Activated CD4-positive, alpha-beta T cell treated with anti-CD3 and anti-CD28 coated beads, Interleukin-2, amount 10 ng/mL, durations not matched to agents 7 days and 5 days (primary cell): ENCODE results near the gene ZNF77. TPM values are rescaled to one million over a fixed set of nuclear protein-coding genes. Genes with fewer than 3 reads are reported as not detected.
"Not testable (repeated sequence)": the region's sequence is repeated elsewhere in the genome, so short reads cannot be mapped to it uniquely, and the experiment has no call there.

Experiments
- CTCF ChIA-PET: fragments of 350-600 bp; sonication (Branson Sonifier 250); formaldehyde crosslinking; loops from one replicate; lab custom pipeline; 2021; ENCODE audit warnings: antibody characterized with exemption; lab: Charles Lee
- POLR2A ChIA-PET: fragments of 350-600 bp; sonication (Branson Sonifier 250); formaldehyde crosslinking; loops from one replicate; lab custom pipeline; 2021; ENCODE audit warnings: antibody characterized with exemption; lab: Charles Lee
- DNase-seq: peaks from one replicate; pipeline ENCODE4 v3.0.0-alpha.2; 2020
- H3K27ac Mint-ChIP-seq: one replicate; pipeline ENCODE4 v1.8.0; 2021; ENCODE audit warnings: mild to moderate bottlenecking, moderate library complexity, mixed read lengths
- H3K27me3 Mint-ChIP-seq: one replicate; pipeline ENCODE4 v1.8.0; 2021; ENCODE audit warnings: mixed read lengths
- H3K36me3 Mint-ChIP-seq: one replicate; pipeline ENCODE4 v1.8.0; 2021; ENCODE audit warnings: low read depth, mixed read lengths
- H3K4me1 Mint-ChIP-seq: one replicate; pipeline ENCODE4 v1.8.0; 2021; ENCODE audit warnings: mixed read lengths
- H3K4me3 Mint-ChIP-seq: one replicate; pipeline ENCODE4 v1.8.0; 2021; ENCODE audit warnings: mild to moderate bottlenecking, moderate library complexity, mixed read lengths
- H3K9me3 Mint-ChIP-seq: one replicate; pipeline ENCODE4 v1.8.0; 2021; ENCODE audit warnings: mixed read lengths
- total RNA-seq, 2 experiments: library from RNA; stranded (reverse); gene quantifications; one replicate each; pipeline ENCODE4 v1.2.3, GENCODE V29; 2021

ZNF77 gene
- total RNA-seq, result 1 to 10 TPM; 4.6 to 5.6 TPM

GRCh38 chr19:2944775-2945574 is at the start of gene ZNF77:
ZNF77 (minus strand) TSS chr19:2944971; CDS start chr19:2944840, 131 bp downstream.
- CTCF ChIA-PET, result interaction anchor here (0.9 to 1.5 kb wide), 2 partner anchors 85 to 158 kb away, joined by 3 to 4 read pairs; no protein-coding TSS in a partner anchor
- Mint-ChIP-seq H3K36me3 (peaks cover 7% of the 10 kb centered on the region), H3K9me3 (no peaks in the 10 kb centered on the region), H3K4me3 (peak within 1 kb of the TSS; percentile 89), H3K27me3 (no peaks in the 10 kb centered on the region), H3K4me1 (peaks cover 34% of the 10 kb centered on the region), H3K27ac (peak within 1 kb of the TSS; percentile 99)
- POLR2A ChIA-PET, result no interaction called here
- peak; percentile 99 for DNase-seq

GRCh38 chr19:2993579-2993978 is 48.8 kb upstream of the ZNF77 start:
- Mint-ChIP-seq H3K4me1 (no peaks in the 10 kb centered on the region), H3K36me3 (no peaks in the 10 kb centered on the region), H3K27ac (no peak overlapping the region), H3K4me3 (no peak overlapping the region), H3K9me3 (no peaks in the 10 kb centered on the region), H3K27me3 (peaks cover 2% of the 10 kb centered on the region)
- ChIA-PET POLR2A (no interaction called here), CTCF (no interaction called here)
- no peak for DNase-seq

- no peaks in the 10 kb centered on the region for H3K4me1 Mint-ChIP-seq
- H3K9me3 Mint-ChIP-seq, result no peaks in the 10 kb centered on the region
- POLR2A ChIA-PET, result no interaction called here
- no peak overlapping the region for H3K4me3 Mint-ChIP-seq
- H3K27ac Mint-ChIP-seq, result no peak overlapping the region
- no peaks in the 10 kb centered on the region for H3K36me3 Mint-ChIP-seq
- no peak for DNase-seq
- H3K27me3 Mint-ChIP-seq, result peaks cover 3% of the 10 kb centered on the region
- CTCF ChIA-PET, result no interaction called here
These were observed 48.2 kb upstream of the ZNF77 start for GRCh38 chr19:2992958-2993357.

DNA sequence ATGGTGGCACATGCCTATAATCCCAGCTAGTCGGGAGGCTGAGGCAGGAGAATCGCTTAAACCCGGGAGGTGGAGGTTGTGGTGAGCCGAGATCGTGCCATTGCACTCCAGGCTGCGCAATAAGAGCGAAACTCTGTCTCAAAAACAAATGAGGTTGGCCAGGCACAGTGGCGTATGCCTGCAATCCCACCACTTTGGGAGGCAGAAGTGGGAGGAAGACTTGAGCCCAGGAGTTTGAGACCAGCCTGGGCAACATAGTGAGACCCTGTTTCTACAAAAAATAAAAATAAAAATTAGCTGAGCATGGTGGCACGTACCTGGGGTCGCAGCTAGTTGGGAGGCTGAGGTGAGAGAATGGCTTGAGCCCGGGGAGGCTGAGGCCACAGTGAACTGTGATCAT is 47.6 kb upstream of the ZNF77 start:
- H3K36me3 Mint-ChIP-seq, H3K4me3 Mint-ChIP-seq, H3K27me3 Mint-ChIP-seq, POLR2A ChIA-PET, H3K27ac Mint-ChIP-seq, DNase-seq, H3K4me1 Mint-ChIP-seq, CTCF ChIA-PET, H3K9me3 Mint-ChIP-seq: not testable (repeated sequence)

GRCh38 chr19:2989236-2989946 is 44.6 kb upstream of the ZNF77 start:
- ChIA-PET POLR2A (no interaction called here), CTCF (interaction anchor here (1.0 kb wide), 1 partner anchor 27 kb away, joined by 3 read pairs; no protein-coding TSS in a partner anchor)
- H3K36me3 Mint-ChIP-seq, result no peaks in the 10 kb centered on the region
- H3K9me3 Mint-ChIP-seq, result no peaks in the 10 kb centered on the region
- H3K27ac Mint-ChIP-seq, result no peak overlapping the region
- no peak for DNase-seq
- no peaks in the 10 kb centered on the region for H3K4me1 Mint-ChIP-seq
- H3K4me3 Mint-ChIP-seq, result no peak overlapping the region
- peaks cover 7% of the 10 kb centered on the region for H3K27me3 Mint-ChIP-seq

DNA sequence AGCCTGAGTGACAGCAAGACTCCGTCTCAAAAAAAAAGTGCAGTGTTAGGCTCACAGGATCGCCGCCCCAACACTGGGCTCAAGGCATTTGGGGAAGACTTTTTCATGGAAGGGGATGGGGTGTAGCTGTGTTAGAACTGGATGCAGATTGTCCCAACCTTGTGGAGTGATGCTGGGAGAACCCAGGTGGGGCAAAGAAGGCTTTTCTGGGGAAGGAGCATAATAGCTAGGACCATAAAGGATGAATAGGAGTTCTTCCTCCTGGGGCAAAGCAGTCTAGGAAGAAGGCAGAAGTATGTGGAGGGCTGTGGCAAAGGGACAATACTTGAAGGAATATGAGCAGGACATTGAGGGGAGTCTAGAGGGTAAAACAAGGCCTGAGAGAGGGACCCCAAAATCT is 43.8 kb upstream of the ZNF77 start:
- POLR2A ChIA-PET, result no interaction called here
- Mint-ChIP-seq H3K36me3 (no peaks in the 10 kb centered on the region), H3K27me3 (peaks cover 11% of the 10 kb centered on the region), H3K4me1 (no peaks in the 10 kb centered on the region), H3K9me3 (no peaks in the 10 kb centered on the region), H3K27ac (no peak overlapping the region), H3K4me3 (no peak overlapping the region)
- CTCF ChIA-PET, result interaction anchor here (1.0 kb wide), 1 partner anchor 26 kb away, joined by 3 read pairs; no protein-coding TSS in a partner anchor
- no peak for DNase-seq

DNA sequence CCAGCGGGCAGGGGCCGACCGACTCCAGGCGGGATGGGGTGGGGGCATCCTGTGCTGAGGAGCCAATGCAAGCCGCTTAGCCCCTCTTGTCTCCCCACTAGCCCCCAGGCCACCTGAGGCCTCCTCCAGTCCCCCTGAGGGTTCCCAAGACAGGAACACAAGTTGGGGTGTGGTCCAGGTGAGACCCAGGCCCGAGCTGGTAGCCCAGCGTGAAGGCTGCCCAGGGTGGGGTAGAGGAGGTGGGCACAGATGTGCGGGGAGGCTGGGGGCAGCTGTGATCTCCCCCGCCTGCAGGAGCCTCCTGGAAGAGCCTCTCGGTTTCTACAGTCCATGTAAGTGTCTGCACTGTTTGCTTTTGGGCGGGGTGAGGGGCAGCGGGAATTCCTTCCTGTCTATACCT is 43.0 kb upstream of the ZNF77 start:
- H3K27me3 Mint-ChIP-seq, result peaks cover 16% of the 10 kb centered on the region
- no peaks in the 10 kb centered on the region for H3K36me3 Mint-ChIP-seq
- no peaks in the 10 kb centered on the region for H3K9me3 Mint-ChIP-seq
- POLR2A ChIA-PET, result no interaction called here
- H3K4me1 Mint-ChIP-seq, result peaks cover 2% of the 10 kb centered on the region
- DNase-seq, result no peak
- no peak overlapping the region for H3K4me3 Mint-ChIP-seq
- no peak overlapping the region for H3K27ac Mint-ChIP-seq
- CTCF ChIA-PET, result no interaction called here

DNA sequence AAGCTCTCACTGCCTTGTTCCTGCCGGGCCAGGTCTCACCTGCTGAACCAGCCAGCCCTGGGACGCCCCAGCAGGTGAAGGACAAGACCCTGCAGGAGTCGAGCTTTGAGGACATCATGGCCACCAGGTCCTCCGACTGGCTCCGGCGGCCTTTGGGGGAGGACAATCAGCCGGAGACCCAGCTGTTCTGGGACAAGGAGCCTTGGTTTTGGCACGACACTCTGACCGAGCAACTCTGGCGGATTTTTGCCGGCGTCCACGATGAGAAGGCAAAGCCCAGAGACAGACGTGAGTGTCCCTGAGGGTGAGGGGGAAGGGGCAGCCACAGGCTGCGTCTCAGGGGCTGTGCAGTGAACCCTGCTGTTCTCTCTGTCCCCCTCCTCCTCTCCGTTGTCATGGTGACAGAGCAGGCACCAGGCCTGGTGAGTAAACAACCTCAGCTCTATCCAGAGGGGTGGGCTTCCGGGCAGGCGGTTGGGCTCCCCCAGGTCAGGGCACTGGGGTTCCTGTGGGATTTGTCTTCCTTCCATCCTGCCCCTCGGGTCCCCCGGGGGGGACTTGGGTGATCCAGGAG is 42.3 kb upstream of the ZNF77 start:
- Mint-ChIP-seq H3K27ac (no peak overlapping the region), H3K4me3 (no peak overlapping the region), H3K4me1 (peaks cover 2% of the 10 kb centered on the region), H3K36me3 (no peaks in the 10 kb centered on the region), H3K27me3 (peaks cover 18% of the 10 kb centered on the region), H3K9me3 (no peaks in the 10 kb centered on the region)
- ChIA-PET CTCF (interaction anchor here (0.6 kb wide), 1 partner anchor 56 kb away, joined by 3 read pairs; no protein-coding TSS in a partner anchor), POLR2A (interaction anchor here (0.6 kb wide), 1 partner anchor 92 kb away, joined by 4 read pairs; no protein-coding TSS in a partner anchor)
- DNase-seq, result no peak

GRCh38 chr19:2984215-2984528 is 39.4 kb upstream of the ZNF77 start:
- H3K27ac Mint-ChIP-seq, result no peak overlapping the region
- POLR2A ChIA-PET, result no interaction called here
- CTCF ChIA-PET, result no interaction called here
- no peaks in the 10 kb centered on the region for H3K36me3 Mint-ChIP-seq
- DNase-seq, result no peak
- H3K27me3 Mint-ChIP-seq, result peaks cover 21% of the 10 kb centered on the region
- no peak overlapping the region for H3K4me3 Mint-ChIP-seq
- peaks cover 2% of the 10 kb centered on the region for H3K4me1 Mint-ChIP-seq
- no peaks in the 10 kb centered on the region for H3K9me3 Mint-ChIP-seq

DNA sequence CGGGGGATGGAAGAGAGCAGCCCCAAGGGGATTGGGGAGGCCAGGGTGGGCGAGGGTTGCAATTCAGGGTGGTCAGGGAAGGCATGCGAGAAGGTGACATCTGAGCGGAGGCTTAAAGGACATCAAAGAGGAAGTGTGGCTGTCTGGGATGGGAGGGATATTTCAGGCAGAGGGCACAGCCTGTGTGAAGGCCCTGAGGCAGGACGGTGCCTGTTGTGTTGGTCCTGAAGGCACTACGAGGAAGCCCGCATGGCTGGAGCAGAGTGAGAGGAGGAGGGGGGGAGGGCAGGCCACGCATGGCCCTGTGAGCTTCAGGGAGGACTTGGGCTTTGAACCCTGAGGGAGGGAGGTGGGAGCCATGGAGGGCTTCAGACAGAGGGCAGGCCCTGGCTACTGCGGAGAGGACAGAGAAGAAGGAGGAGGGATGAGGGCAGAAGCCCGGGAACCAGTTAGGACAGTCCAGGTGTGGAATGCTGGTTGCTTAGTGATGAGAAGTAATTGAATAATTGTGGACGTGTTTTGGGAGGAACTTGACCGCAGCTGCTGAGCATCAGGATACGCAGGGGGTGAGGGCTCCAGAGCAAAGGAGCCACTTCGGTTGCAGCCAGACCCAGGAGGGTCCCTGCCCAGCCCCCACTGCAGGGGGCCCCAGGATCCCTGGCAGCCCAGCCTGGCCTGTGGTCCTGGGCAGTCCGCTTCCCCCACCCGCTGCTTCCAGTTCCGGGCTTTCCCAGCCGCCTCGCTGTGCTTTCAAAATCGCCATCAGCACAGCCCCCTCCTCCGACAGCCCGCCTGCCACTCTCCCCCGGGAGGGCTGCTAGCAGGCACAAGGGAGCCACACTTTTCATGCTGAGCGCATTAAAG is 38.8 kb upstream of the ZNF77 start:
- POLR2A ChIA-PET, result no interaction called here
- H3K27me3 Mint-ChIP-seq, result peaks cover 19% of the 10 kb centered on the region
- H3K4me1 Mint-ChIP-seq, result peaks cover 2% of the 10 kb centered on the region
- DNase-seq, result no peak
- H3K9me3 Mint-ChIP-seq, result no peaks in the 10 kb centered on the region
- no peak overlapping the region for H3K27ac Mint-ChIP-seq
- CTCF ChIA-PET, result no interaction called here
- no peak overlapping the region for H3K4me3 Mint-ChIP-seq
- no peaks in the 10 kb centered on the region for H3K36me3 Mint-ChIP-seq

DNA sequence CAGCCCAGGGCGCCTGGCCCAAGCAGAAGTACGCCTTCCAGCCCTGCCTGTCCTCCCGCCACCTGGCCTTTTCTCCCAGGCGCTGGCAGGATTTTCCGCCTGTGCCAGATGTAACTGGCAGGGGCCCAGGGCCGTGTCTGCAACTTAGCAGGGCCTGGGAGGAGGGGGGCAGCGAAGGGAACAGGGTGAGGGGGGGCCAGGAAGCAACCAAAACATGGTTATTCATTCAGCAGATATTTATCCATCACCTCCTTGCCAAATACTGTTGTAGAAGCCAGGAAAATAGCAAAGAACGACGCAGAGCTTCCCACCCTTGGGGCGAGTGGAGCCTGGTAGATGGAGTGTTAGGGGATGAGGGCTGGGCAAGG is 38.2 kb upstream of the ZNF77 start:
- no peaks in the 10 kb centered on the region for H3K36me3 Mint-ChIP-seq
- no peak for DNase-seq
- POLR2A ChIA-PET, result no interaction called here
- H3K9me3 Mint-ChIP-seq, result no peaks in the 10 kb centered on the region
- peaks cover 18% of the 10 kb centered on the region for H3K27me3 Mint-ChIP-seq
- H3K27ac Mint-ChIP-seq, result no peak overlapping the region
- no peak overlapping the region for H3K4me3 Mint-ChIP-seq
- CTCF ChIA-PET, result no interaction called here
- H3K4me1 Mint-ChIP-seq, result peaks cover 2% of the 10 kb centered on the region

DNA sequence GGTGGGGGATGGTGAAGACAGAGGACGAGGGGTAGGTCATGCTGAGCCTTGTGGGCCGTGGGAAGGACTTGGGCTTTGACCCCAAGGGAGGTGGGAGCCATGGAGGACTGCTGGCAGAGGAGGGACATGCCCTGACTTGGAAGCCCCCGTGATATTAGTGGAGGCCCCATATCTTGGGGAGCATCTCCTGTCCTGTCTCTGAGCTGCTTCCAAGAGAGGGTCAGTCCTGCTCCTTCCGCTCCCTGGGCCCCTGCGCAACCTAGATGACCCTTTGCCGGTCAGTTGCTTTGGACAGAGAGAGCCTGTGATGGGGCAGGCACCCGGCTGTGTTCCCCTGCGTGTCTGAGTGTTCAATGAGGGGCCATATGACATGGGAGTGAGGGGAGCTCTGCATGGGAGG is 37.8 kb upstream of the ZNF77 start:
- no peak overlapping the region for H3K27ac Mint-ChIP-seq
- no peaks in the 10 kb centered on the region for H3K36me3 Mint-ChIP-seq
- no peak for DNase-seq
- H3K27me3 Mint-ChIP-seq, result peaks cover 18% of the 10 kb centered on the region
- ChIA-PET POLR2A (no interaction called here), CTCF (interaction anchor here (1.4 kb wide), 1 partner anchor 32 kb away, joined by 4 read pairs; no protein-coding TSS in a partner anchor)
- H3K9me3 Mint-ChIP-seq, result no peaks in the 10 kb centered on the region
- peaks cover 5% of the 10 kb centered on the region for H3K4me1 Mint-ChIP-seq
- no peak overlapping the region for H3K4me3 Mint-ChIP-seq
